Astrocyte (in vitro differentiated cells and primary cell): ENCODE measurements around the gene CKMT1A.

Source experiments
- EZH2 ChIP-seq: IDR thresholded peaks from 2 replicates; pipeline ENCODE4 v1.6.1; 2012; ENCODE audit warnings: mild to moderate bottlenecking, low read length, inconsistent platforms; ENCODE audit not compliant: insufficient read depth
- TF ChIP-seq, protein P1 (sequence below): IDR thresholded peaks from 2 replicates; pipeline ENCODE4 v1.5.1; 2011; ENCODE audit warnings: low read depth, mild to moderate bottlenecking, inconsistent platforms, low read length, moderate library complexity; ENCODE audit not compliant: insufficient read depth

DNA sequence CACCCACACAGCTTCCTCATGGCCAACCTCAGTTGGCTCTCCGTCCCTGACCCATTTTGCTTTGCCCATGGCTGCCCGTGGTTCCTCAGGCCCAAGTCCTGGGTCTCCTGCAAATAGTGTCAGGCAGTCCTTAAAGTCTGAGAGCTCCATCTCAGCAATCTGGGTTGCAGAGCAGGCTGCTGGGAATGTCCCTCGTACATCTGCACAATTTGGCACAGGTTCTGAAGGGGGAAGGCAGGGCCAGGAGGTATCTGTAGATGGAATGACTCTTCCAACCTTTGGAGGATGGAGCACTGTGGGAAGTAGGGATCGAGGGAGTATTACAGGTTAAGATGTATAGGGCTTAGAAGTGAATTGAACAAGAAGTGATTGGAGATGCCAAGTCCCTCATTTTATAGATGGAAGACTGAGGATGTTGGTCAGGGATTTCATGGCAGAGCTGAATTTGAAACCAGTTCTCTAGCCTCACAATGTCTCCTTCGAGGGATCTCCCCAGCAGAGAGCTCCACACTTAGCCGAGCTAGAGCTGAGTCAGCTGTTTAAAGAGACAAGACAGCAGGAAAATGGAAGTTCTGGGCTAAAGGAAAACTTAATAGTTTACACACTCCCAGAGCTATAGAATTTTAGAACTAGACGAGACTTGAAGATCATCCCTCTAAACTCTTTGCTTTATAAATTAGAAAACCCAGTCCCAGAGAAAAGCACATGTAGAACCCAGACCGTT is 9.2 kb downstream of the CKMT1A start:
- TF ChIP-seq, protein P1, sequence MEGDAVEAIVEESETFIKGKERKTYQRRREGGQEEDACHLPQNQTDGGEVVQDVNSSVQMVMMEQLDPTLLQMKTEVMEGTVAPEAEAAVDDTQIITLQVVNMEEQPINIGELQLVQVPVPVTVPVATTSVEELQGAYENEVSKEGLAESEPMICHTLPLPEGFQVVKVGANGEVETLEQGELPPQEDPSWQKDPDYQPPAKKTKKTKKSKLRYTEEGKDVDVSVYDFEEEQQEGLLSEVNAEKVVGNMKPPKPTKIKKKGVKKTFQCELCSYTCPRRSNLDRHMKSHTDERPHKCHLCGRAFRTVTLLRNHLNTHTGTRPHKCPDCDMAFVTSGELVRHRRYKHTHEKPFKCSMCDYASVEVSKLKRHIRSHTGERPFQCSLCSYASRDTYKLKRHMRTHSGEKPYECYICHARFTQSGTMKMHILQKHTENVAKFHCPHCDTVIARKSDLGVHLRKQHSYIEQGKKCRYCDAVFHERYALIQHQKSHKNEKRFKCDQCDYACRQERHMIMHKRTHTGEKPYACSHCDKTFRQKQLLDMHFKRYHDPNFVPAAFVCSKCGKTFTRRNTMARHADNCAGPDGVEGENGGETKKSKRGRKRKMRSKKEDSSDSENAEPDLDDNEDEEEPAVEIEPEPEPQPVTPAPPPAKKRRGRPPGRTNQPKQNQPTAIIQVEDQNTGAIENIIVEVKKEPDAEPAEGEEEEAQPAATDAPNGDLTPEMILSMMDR: no peak
- no peak for TF ChIP-seq EZH2
